ENCODE results near the gene HLCS. TPM values are rescaled to one million over a fixed set of nuclear protein-coding genes. Genes with fewer than 3 reads are reported as not detected.

HLCS gene
- polyA plus RNA-seq, 1 experiment = 16.9 TPM

GRCh38 chr21:36706482-36706852, 260.0 kb downstream of the HLCS start:
- POLR2A ChIA-PET = no interaction called here
- TF ChIP-seq CTCF (IDR thresholded peaks at IDR 0.05; ENCODE audit: insufficient read depth, low read depth, low read length) = no peak
- Histone ChIP-seq H3K36me3 (ENCODE audit: control insufficient read depth, insufficient read depth, low read length) (no peaks in the 10 kb centered on the region), H3K4me3 (ENCODE audit: low read depth, low read length) (no peak overlapping the region), H3K27me3 (ENCODE audit: control insufficient read depth, insufficient read depth, low read length) (peaks cover 84% of the 10 kb centered on the region)
- no peak for DNase-seq (ENCODE audit: low read depth)
- CTCF ChIA-PET = interaction anchor here (0.8 kb wide), 1 partner anchor 75 kb away, joined by 3 read pairs; no protein-coding TSS in a partner anchor

DNA sequence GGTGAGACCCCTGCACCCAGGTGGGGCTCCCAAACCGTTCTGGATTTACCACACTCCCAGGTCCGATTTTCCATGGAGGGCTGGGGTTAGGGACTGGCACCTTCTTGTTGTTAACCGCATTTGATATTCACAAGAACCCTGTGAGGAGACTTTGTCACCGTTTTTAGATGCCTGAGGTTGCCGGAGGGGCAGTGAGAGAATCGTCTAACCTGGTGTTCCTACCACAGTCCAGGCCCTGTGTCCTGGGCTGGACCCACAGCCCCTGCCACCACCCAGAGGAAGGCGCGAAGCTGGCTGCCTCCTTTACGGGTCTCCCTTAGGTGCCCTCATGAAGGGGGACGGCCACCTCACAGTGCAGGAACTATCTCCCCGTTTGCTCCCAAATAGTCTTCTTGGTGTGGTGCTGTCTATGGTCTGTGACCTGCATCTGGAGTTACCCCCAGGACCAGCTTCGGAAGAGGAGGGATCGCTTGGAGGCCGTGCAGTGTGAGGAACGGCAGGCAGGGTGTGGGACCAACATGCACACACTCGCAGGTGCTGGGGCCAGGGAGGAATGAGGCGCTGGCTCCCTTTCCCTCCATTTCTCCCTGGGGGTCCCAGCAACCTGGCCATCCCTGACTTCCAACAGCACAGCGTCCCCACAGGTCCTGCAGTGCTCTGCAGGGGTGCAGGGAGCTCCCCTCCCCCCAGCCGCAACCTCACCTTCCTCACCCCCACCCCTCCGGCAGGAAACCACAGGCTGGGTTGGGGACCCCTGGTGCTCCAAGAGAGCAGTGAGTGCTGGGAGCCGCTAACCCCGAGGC, 260.6 kb downstream of the HLCS start:
- no peak for DNase-seq (ENCODE audit: low read depth)
- H3K4me3 ChIP-seq (ENCODE audit: low read depth, low read length) = no peak overlapping the region
- POLR2A ChIA-PET = no interaction called here
- no peak for TF ChIP-seq CTCF (IDR thresholded peaks at IDR 0.05; ENCODE audit: insufficient read depth, low read depth, low read length)
- CTCF ChIA-PET = interaction anchor here (0.6 kb wide), 1 partner anchor 277 kb away, joined by 3 read pairs; no protein-coding TSS in a partner anchor
- H3K27me3 ChIP-seq (ENCODE audit: control insufficient read depth, insufficient read depth, low read length) = peaks cover 90% of the 10 kb centered on the region
- no peaks in the 10 kb centered on the region for H3K36me3 ChIP-seq (ENCODE audit: control insufficient read depth, insufficient read depth, low read length)

DNA sequence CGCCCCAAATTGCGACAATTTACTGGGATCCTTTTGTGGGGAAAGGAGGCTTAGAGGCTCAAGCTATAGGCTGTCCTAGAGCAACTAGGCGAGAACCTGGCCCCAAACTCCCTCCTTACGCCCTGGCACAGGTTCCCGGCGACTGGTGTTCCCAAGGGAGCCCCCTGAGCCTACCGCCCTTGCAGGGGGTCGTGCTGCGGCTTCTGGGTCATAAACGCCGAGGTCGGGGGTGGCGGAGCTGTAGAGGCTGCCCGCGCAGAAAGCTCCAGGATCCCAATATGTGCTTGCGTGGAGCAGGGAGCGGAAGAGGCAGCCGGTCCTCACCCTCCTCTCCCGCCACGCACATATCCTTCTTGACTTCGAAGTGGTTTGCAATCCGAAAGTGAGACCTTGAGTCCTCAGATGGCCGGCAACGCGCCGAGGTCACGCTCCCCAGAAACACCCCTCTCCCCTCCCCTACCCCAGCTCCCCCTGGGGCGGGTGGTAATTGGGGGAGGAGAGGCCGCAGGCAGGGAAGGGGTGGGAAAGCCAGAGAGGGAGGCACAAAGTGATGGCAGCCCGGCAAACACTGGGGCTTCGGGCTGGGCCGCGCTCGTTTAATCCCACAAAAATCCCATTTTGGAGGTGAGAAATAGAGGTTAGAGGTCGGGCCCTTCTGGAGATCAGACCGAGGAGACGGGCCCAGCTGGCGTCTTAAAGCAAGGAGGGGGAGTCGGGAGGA, 261.4 kb downstream of the HLCS start:
- H3K4me3 ChIP-seq (ENCODE audit: low read depth, low read length) = no peak overlapping the region
- peaks cover 91% of the 10 kb centered on the region for H3K27me3 ChIP-seq (ENCODE audit: control insufficient read depth, insufficient read depth, low read length)
- CTCF ChIA-PET = interaction anchor here (0.6 kb wide), 1 partner anchor 276 kb away, joined by 3 read pairs; no protein-coding TSS in a partner anchor
- POLR2A ChIA-PET = no interaction called here
- TF ChIP-seq CTCF (IDR thresholded peaks at IDR 0.05; ENCODE audit: insufficient read depth, low read depth, low read length) = no peak
- no peak for DNase-seq (ENCODE audit: low read depth)
- H3K36me3 ChIP-seq (ENCODE audit: control insufficient read depth, insufficient read depth, low read length) = no peaks in the 10 kb centered on the region

DNA sequence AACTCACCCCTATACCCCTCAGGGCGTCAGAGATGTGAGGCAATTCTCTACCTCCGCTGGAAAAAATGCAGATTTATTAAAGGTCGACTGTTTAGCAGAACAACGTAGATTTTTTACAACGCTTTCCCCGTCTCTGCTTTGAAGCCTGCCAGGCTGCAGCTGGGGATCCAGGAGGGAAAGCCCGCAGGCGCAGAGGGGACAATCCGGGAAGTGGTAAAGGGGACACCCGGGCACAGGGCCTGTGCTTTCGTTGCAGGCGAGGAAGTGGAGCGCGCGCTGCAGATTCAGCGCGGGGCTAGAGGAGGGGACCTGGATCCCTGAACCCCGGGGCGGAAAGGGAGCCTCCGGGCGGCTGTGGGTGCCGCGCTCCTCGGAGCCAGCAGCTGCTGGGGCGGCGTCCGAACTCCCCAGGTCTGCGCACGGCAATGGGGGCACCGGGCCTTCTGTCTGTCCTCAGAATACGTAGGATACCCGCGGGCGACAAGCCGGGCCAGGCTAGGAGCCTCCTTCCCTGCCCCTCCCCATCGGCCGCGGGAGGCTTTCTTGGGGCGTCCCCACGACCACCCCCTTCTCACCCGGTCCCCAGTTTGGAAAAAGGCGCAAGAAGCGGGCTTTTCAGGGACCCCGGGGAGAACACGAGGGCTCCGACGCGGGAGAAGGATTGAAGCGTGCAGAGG, 262.1 kb downstream of the HLCS start:
- TF ChIP-seq CTCF (IDR thresholded peaks at IDR 0.05; ENCODE audit: insufficient read depth, low read depth, low read length) = no peak
- Histone ChIP-seq H3K36me3 (ENCODE audit: control insufficient read depth, insufficient read depth, low read length) (no peaks in the 10 kb centered on the region), H3K4me3 (ENCODE audit: low read depth, low read length) (no peak overlapping the region), H3K27me3 (ENCODE audit: control insufficient read depth, insufficient read depth, low read length) (peaks cover 90% of the 10 kb centered on the region)
- ChIA-PET POLR2A (no interaction called here), CTCF (no interaction called here)
- DNase-seq (ENCODE audit: low read depth) = no peak

Measured in BJ (cell line).